Activated T-helper 2 cell treated with anti-CD3 and anti-CD28 coated beads, Interferon-gamma antibody, Interleukin-2, Interleukin-4, amounts not matched to agents 10 μg/mL and 5 μg/mL and 100 μg/mL, durations not matched to agents 14 hours and 24 hours and 36 hours (primary cell): ENCODE data around the gene CD300E. TPM values are rescaled to one million over a fixed set of nuclear protein-coding genes. Genes with fewer than 3 reads are reported as not detected.

Experiments used
- DNase-seq: peaks from one replicate; pipeline ENCODE4 v3.0.0; 2021; ENCODE audit warnings: low spot score
- H3K27ac Mint-ChIP-seq: one replicate; pipeline ENCODE4 v1.8.0; 2021; ENCODE audit warnings: mixed read lengths
- H3K27me3 Mint-ChIP-seq: one replicate; pipeline ENCODE4 v1.8.0; 2021; ENCODE audit warnings: low read depth, mixed read lengths
- H3K36me3 Mint-ChIP-seq: one replicate; pipeline ENCODE4 v1.8.0; 2021; ENCODE audit warnings: low read depth, mixed read lengths
- H3K4me1 Mint-ChIP-seq: one replicate; pipeline ENCODE4 v1.8.0; 2021; ENCODE audit warnings: low read depth, mixed read lengths
- H3K4me3 Mint-ChIP-seq: one replicate; pipeline ENCODE4 v1.8.0; 2021; ENCODE audit warnings: low read depth, mild to moderate bottlenecking, moderate library complexity, mixed read lengths
- H3K9me3 Mint-ChIP-seq: one replicate; pipeline ENCODE4 v1.8.0; 2021; ENCODE audit warnings: mixed read lengths
- intact Hi-C: fragments of 100-400 bp; cut with micrococcal nuclease; formaldehyde crosslinking; loops from one replicate; pipeline ENCODE4 v1.15.1; 2023
- total RNA-seq: library from RNA; stranded (reverse); gene quantifications from 2 replicates; pipeline ENCODE4 v1.2.3, GENCODE V29; 2022

The CD300E gene
- total RNA-seq, 1 donor from 2014 or later, result not detected

- Mint-ChIP-seq H3K27me3 (peaks cover 19% of the 10 kb centered on the region), H3K9me3 (no peaks in the 10 kb centered on the region)
- intact Hi-C loops, result loop anchor here (5.0 to 10.0 kb wide), 2 partner anchors 77 to 170 kb away; partner anchors contain the start of gene RAB37
Observed at GRCh38 chr17:74567397-74567796, 56.1 kb downstream of the CD300E start, which contains the start of gene CD300H. Gene CD300H, minus strand, starts transcription at chr17:74567509.

GRCh38 chr17:74566132-74566753, 57.3 kb downstream of the CD300E start:
- Mint-ChIP-seq H3K4me3 (no peak overlapping the region), H3K9me3 (no peaks in the 10 kb centered on the region), H3K36me3 (no peaks in the 10 kb centered on the region), H3K27me3 (peaks cover 22% of the 10 kb centered on the region), H3K4me1 (peaks cover 15% of the 10 kb centered on the region), H3K27ac (no peak overlapping the region)
- intact Hi-C loops, result loop anchor here (5.0 to 10.0 kb wide), 2 partner anchors 79 to 171 kb away; partner anchors contain the start of gene RAB37
- DNase-seq, result no peak

More at GRCh38 chr17:74567397-74567796, 56.1 kb downstream of the CD300E start, which contains the start of gene CD300H:
- no peak within 1 kb of the TSS for H3K4me3 Mint-ChIP-seq
- DNase-seq, result no peak
- H3K27ac Mint-ChIP-seq, result no peak within 1 kb of the TSS
- peaks cover 15% of the 10 kb centered on the region for H3K4me1 Mint-ChIP-seq
- H3K36me3 Mint-ChIP-seq, result no peaks in the 10 kb centered on the region

- no peak overlapping the region for H3K4me3 Mint-ChIP-seq
- H3K9me3 Mint-ChIP-seq, result no peaks in the 10 kb centered on the region
- peaks cover 17% of the 10 kb centered on the region for H3K27me3 Mint-ChIP-seq
- intact Hi-C loops, result loop anchor here (5.0 to 10.0 kb wide), 2 partner anchors 80 to 172 kb away; partner anchors contain the start of gene RAB37
- H3K36me3 Mint-ChIP-seq, result no peaks in the 10 kb centered on the region
- no peak for DNase-seq
- H3K4me1 Mint-ChIP-seq, result peaks cover 15% of the 10 kb centered on the region
- no peak overlapping the region for H3K27ac Mint-ChIP-seq
Observed at GRCh38 chr17:74565126-74565525, 58.4 kb downstream of the CD300E start.

- intact Hi-C loops, result loop anchor here (10.0 kb wide), 1 partner anchor 81 kb away; no protein-coding TSS in a partner anchor
- Mint-ChIP-seq H3K9me3 (no peaks in the 10 kb centered on the region), H3K36me3 (no peaks in the 10 kb centered on the region), H3K4me1 (peaks cover 11% of the 10 kb centered on the region), H3K27me3 (peaks cover 16% of the 10 kb centered on the region), H3K4me3 (no peak overlapping the region), H3K27ac (no peak overlapping the region)
- DNase-seq, result no peak
Observed at GRCh38 chr17:74563358-74563757, 60.2 kb downstream of the CD300E start.

- Mint-ChIP-seq H3K4me1 (peaks cover 9% of the 10 kb centered on the region), H3K27me3 (peaks cover 13% of the 10 kb centered on the region), H3K27ac (no peak overlapping the region), H3K4me3 (no peak overlapping the region), H3K9me3 (no peaks in the 10 kb centered on the region), H3K36me3 (no peaks in the 10 kb centered on the region)
- intact Hi-C loops, result loop anchor here (10.0 kb wide), 1 partner anchor 83 kb away; no protein-coding TSS in a partner anchor
- DNase-seq, result no peak
Observed at GRCh38 chr17:74561586-74561985, 62.0 kb downstream of the CD300E start.

Other genes starting within 250 kb of the CD300E start
- 0.44 and 0.89 TPM in 2 replicates for gene GPRC5C, start 191.7 kb downstream of the CD300E start, total RNA-seq
- gene CD300A, start 157.1 kb downstream of the CD300E start, total RNA-seq, result 16.6 and 16.7 TPM in 2 replicates
- not detected in 2 replicates for gene CD300LB, start 92.3 kb downstream of the CD300E start, total RNA-seq
- gene CD300C, start 77.6 kb downstream of the CD300E start, total RNA-seq, result 0.32 TPM in 1 of 2 replicates, not detected in the other
- not detected in 2 replicates for gene CD300H, start 56.2 kb downstream of the CD300E start, total RNA-seq
- not detected in 2 replicates for gene CD300LD, start 31.5 kb downstream of the CD300E start, total RNA-seq
- not detected in 2 replicates for gene CD300LF, start 89.2 kb upstream of the CD300E start, total RNA-seq
- gene RAB37, start 113.5 kb upstream of the CD300E start, total RNA-seq, result 9.7 and 12.1 TPM in 2 replicates
- gene NHERF1, start 124.9 kb upstream of the CD300E start, total RNA-seq, result 129 and 133 TPM in 2 replicates
- 55.3 TPM in 2 replicates for gene NAT9, start 152.6 kb upstream of the CD300E start, total RNA-seq
- 0.14 and 0.16 TPM in 2 replicates for gene GRIN2C, start 236.1 kb upstream of the CD300E start, total RNA-seq
- gene FDXR, start 249.3 kb upstream of the CD300E start, total RNA-seq, result 17.8 and 19.7 TPM in 2 replicates